ENCODE data around the gene ARFRP1.
"Not testable (repeated sequence)": the region's sequence is repeated elsewhere in the genome, so short reads cannot be mapped to it uniquely, and the experiment has no call there.

Gene ARFRP1

DNA sequence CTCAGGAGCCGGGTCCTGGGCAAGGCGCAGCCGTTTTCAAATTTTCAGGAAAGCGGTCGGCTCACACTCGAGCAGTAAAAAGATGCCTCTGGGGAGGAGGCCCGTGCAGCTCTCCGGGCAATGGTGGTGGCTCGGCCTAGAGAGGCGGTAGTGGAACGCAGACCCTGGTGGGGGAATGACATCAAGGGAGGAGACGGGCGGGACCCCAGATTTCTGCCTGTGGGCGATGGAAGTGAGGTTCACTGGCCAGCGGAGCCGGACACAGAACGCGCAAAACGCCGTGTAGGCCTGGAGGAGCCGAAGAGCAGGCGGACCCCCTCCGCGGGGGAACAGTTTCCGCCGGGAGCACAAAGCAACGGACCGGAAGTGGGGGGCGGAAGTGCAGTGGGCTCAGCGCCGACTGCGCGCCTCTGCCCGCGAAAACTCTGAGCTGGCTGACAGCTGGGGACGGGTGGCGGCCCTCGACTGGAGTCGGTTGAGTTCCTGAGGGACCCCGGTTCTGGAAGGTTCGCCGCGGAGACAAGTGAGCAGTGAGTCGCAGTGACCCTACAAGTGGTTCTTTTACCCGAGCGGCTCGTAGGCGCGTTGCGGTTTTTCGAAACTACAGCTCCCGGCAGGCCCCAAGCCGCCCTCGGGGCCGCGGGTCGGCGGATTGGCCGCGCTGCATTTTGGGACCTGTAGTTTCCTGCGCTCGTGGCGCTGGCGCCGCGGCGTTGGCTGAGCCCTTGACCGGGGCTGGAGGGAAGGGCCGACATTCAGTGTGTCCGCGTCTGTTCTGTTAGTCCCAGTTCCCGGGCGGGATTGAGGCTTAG, 49.6 kb downstream of the ARFRP1 start, which contains the start of gene RTEL1:
Gene RTEL1 (plus strand): TSS at position 376 of the 812 bp plus-strand sequence. CDS start 1,091 bp downstream, outside the sequence.
- peak; percentile 73 to 97 (median 90) for DNase-seq (ENCODE audit: low read depth in 2 of 3, low spot score in 2 of 3)

DNA sequence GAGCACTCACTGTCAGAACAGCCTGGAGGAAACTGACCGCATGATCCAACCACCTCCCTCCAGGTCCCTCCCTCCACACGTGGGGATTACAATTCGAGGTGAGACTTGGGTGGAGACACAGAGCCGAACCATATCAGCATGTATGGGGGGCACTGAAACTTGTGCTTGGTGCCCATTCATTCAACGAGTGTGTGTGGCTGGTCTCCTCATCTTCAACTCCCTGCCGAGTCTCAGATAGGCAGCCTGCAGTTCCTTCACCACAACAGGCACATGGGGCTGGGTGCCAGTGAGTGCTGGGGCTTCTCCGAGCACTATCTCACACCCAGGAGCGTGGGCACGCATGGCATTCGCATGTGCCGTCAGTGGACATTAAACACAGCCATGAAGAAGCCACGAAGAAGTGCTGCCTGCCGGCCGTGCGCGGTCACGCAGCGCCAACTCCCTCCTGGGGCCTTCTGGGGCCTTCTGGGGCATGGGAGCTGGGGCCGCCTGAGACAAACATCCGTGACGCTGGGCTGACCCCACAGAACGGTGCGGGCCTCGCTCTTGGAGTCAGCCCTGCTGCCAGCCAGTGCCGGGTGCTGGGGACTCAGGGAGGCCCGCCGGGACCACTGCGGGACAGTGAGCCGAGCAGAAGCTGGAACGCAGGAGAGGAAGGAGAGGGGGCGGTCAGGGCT, 50.4 kb downstream of the ARFRP1 start:
- no peak for DNase-seq (ENCODE audit: low read depth in 2 of 3, low spot score in 2 of 3)

DNA sequence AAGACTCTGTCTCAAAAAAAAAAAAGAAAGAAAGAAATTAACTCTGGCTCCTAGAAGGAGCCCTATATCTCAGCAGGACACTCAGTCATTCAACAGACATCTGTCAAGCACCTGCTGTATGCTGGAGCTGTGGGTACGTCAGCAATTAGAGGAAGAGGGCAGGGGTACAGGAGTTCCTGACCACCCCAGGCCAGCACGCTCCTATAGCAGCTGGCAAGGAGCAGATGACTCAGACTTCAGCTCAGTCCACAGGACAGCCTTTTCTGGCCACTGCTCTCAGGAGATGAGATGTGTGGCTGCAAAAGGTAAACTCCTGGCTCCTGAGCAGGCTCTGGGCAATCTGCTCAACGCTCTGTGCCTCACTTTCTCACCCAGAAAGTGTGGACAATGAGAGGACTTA, 51.3 kb downstream of the ARFRP1 start:
- no peak for DNase-seq (ENCODE audit: low read depth in 2 of 3, low spot score in 2 of 3)

DNA sequence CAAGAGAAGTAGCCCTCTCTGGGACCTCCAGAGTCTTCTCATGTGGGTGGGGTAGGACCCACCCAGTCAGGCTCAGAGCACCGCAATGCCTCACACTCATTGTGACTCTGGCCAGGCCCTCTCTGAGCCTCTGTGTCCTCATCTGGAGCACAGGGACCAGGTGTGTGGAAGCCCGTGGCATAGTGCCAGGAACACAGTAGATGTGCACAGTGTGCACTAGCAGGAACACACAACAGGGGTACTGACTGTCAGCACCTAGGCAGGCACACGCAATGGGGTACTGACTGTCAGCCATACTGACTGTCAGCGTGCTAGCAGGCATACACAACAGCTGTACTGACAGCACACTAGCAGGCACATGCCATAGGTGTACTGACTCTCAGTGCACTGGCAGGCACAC, 52.5 kb downstream of the ARFRP1 start:
- DNase-seq (ENCODE audit: low read depth in 2 of 3, low spot score in 2 of 3): no peak

DNA sequence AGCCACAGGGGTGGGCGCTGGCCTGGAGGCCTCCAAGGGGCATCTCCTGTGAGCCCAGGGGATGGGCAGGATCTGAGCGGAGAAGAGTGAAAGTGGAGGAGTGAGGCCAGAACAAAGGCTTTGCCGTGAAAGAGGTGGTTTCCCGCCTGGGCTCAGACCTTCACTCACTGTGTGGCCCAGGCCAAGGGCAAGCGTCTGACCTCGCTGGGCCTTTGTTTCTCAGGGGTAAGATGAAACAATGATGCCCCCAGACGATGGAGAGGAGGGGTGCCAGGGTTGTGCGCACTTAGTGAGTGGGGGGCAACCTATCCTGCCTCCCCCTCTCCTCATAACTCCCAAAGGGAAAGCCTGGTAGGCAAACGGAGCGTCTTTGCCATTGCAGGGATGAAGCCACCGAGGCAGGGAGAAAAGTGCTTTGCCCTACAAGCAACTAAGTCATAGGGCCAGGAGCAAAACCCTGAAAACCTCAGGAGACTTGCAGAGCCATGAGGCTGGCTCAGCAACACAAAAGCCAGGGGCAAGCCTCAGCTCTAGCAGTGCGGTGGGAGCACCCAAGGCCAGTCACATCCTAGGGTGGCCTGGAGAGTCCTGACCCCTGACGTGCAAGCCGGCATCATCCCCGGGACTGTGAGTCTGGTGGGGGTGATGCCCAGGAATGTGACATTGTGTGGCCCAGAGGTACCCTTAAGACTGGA, 53.7 kb downstream of the ARFRP1 start:
- DNase-seq (ENCODE audit: low read depth in 2 of 3, low spot score in 2 of 3): no peak

DNA sequence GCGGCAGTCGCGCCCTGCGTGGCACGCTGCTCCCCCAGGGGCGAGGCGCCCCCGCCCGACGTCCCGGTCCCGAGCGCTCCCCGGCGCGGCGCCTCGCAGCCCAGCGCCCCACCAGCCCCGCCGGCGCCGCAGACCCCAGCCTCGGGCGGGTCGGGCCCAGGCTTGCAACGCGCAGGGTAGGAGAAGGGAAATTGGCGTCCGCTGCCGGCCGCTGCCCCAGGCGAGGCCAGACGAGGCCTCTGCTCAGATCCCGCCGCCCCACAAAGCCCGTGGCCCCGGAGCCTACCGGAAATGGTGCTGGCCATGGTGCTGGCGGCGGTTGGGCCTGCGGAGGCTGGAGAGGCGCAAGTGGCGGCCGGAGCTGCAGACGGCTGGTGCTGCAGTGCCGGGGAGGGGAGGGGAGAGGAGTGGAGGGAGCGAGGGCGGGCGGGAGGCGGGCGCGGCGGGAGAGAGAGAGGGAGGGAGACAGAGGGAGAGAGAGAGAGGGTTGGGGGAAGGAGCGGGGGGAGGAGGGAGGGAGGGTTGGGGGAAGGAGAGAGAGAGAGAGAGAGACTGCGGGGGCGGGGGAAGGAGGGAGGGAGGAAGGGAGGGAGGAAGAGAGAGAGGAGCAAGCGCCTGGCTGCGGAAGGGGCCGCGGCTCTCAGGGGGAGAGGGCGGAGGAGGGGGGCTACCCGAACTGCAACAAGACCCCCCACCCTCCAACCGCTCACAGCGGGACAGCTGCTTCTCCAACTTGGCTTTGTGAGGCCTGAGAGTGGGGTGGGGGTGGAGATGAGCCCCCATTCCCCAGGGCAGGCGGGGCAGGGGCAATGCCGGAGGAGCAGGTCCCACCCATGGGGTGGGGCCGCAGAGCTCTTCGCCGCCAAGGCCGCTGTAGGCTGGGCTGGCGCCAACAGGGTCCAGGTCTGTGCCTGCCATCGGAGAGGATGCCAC, 54.5 kb downstream of the ARFRP1 start, which contains the start of gene STMN3:
Gene STMN3 (minus strand): TSS at position 384 of the 933 bp plus-strand sequence. CDS start 79 bp downstream, at position 305.
- peak in 1 of 3 experiments; percentile 38 for DNase-seq (ENCODE audit: low read depth in 2 of 3, low spot score in 2 of 3)

DNA sequence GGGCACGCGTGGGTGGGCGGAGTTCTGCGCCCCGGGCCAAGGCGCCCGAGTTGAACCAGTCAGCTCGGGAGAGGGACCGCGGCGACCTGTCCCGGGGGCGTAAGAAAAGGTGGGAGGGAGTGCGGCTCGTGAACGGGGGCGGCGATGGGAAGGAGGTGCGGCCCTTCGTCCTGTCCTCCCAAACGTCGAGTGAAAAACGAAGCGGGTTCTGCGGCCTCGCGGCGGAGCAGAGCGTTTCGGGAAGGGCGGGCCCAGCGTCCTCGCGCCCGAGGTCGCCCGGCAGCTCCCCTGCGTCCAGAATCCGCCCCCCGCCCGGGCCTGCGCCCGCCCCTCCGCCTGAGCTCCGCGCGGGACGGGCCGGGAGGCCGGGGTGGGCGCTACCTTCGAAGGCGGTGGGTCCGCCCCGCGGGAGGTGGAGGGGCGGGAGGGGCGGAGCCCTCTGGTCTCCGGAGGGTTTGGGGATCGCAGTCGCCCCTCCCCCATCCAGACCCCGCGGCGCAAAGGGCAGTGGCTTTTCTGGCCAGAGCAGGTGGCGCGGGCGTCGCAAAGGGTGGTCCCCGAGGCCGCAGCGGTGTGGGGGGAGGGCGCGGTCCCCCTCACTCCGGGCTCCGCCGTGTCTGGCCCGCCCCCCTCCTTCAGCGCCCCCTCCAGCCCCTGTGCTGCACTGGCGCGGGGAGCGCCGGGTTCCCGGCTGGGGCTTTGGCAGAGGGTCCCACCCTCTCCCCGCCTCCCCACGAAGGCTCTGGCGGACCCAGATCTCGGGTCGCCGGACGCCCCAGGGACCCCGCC, 55.4 kb downstream of the ARFRP1 start:
- DNase-seq (ENCODE audit: low read depth in 2 of 3, low spot score in 2 of 3): no peak

DNA sequence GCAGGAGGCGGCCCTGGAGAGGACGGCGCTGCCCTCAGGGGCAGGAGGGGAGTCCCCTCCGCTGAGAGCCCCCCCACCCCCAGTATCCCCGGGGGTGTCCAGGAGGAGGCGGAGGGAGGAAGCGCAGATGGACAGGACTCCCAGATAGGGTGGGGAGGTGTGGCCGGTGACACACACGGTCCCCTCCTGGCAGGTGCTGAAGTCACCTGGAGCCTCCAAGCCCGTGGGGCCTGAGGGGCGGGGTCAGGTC, 55.9 kb downstream of the ARFRP1 start:
- DNase-seq (ENCODE audit: low read depth in 2 of 3, low spot score in 2 of 3): no peak

DNA sequence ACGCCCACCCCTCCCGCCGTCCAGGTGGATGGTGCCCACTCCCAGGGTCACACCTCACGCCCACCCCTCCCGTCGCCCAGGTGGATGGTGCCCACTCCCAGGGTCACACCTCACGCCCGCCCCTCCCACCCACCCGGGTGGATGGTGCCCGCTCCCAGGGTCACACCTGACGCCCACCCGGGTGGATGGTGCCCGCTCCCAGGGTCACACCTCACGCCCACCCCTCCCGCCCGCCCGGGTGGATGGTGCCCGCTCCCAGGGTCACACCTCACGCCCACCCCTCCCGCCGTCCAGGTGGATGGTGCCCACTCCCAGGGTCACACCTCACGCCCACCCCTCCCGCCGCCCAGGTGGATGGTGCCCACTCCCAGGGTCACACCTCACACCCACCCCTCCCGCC, 57.3 kb downstream of the ARFRP1 start:
- DNase-seq (ENCODE audit: low read depth in 2 of 3, low spot score in 2 of 3): not testable (repeated sequence)

DNA sequence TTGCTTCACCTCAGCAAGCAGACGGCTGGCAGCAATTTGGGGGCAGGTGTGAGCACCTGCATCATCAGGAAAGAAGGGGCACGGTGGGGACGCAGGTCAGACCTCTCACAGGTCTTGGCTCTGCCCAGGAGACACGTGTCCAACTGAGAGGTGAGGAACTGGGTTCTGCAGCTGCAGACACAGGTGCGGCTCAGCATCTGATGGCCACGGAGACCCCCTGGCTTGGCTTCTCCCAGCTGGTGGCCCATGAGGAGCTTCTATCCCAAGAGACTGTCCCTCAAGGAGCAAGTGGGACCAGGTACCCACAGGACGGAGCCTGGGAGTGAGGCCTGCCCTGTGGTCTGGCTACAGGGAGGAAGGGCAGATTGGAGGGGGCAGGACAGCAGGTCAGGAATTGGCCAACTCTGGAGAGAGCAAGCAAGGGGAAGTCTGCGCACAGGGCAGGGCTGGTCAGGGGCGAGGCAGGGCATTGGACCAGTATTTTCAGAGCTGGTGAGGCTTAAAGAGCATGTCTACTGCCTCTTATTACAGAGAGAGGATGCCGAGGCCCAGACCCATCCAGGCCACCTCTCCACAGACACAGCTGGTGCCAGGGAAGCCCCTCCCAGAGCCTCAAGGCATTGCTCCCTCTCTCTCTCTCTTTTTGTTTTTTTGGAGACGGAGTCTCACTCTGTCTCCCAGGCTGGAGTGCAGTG, 58.7 kb downstream of the ARFRP1 start:
- no peak for DNase-seq (ENCODE audit: low read depth in 2 of 3, low spot score in 2 of 3)
